Spleen (tissue), 11 donors: ENCODE measurements around the gene DEPDC7. TPM values are rescaled to one million over a fixed set of nuclear protein-coding genes. Genes with fewer than 3 reads are reported as not detected.

Source experiments
- DNase-seq: peaks from one replicate; pipeline ENCODE4 v3.0.0-alpha.2; 2020
- H3K27ac ChIP-seq, 8 donors: fragments of 200-600 bp; sonication (generic) in 7 of 8; 1 replicate in 4 of 8; 2 replicates in 4 of 8; pipeline versions ENCODE4 v1.5.0 to v1.8.0; 2016 to 2021; ENCODE audit warnings: inconsistent platforms in 4 of 8, mild to moderate bottlenecking in 4 of 8, moderate library complexity in 1 of 8
- H3K27me3 ChIP-seq, 7 donors: fragments of 200-600 bp; sonication (generic) in 6 of 7; replicated peaks in 1 of 7; 1 replicate in 4 of 7; 2 replicates in 3 of 7; pipeline versions ENCODE4 v1.5.0 to v1.8.0; 2016 to 2021; ENCODE audit warnings: inconsistent platforms in 3 of 7, mild to moderate bottlenecking in 1 of 7
- H3K36me3 ChIP-seq, 6 donors: fragments of 200-600 bp; sonication (generic) in 5 of 6; 1 replicate in 4 of 6; 2 replicates in 2 of 6; pipeline versions ENCODE4 v1.5.0 to v1.8.0; 2016 to 2021; ENCODE audit warnings: inconsistent platforms in 2 of 6
- H3K4me1 ChIP-seq, 6 donors: fragments of 200-600 bp; sonication (generic) in 5 of 6; 1 replicate in 3 of 6; 2 replicates in 3 of 6; pipeline versions ENCODE4 v1.5.0 to v1.8.0; 2016 to 2021; ENCODE audit warnings: inconsistent platforms in 3 of 6
- H3K4me3 ChIP-seq, 8 donors: fragments of 200-600 bp; sonication (generic) in 7 of 8; 1 replicate in 4 of 8; 2 replicates in 4 of 8; pipeline versions ENCODE4 v1.5.0 to v1.8.0; 2016 to 2021; ENCODE audit warnings: inconsistent platforms in 4 of 8, mild to moderate bottlenecking in 4 of 8, moderate library complexity in 2 of 8
- H3K9me3 ChIP-seq, 8 donors: fragments of 200-600 bp; sonication (generic) in 7 of 8; 1 replicate in 4 of 8; 2 replicates in 4 of 8; pipeline versions ENCODE4 v1.5.0 to v1.8.0; 2016 to 2021; ENCODE audit warnings: inconsistent platforms in 4 of 8
- POLR2A ChIP-seq, 3 donors: fragments of 450-650 bp; IDR thresholded peaks; one replicate each; pipeline ENCODE4 v1.5.1; 2017; ENCODE audit warnings: antibody characterized with exemption in 3 of 3, mild to moderate bottlenecking in 1 of 3
- POLR2AphosphoS5 ChIP-seq, 3 donors: sonication (generic); formaldehyde crosslinking; IDR thresholded peaks; one replicate each; pipeline ENCODE4 v1.5.1; 2017; ENCODE audit warnings: antibody characterized with exemption in 3 of 3
- WGBS, 5 donors: extraction: QIAGEN DNeasy Blood & Tissue Kit in 3 of 5; methylation state at CpG; one replicate each; pipeline versions ENCODE4 v1.1.5 to v1.1.7; 2013 to 2018; 5-methylcytosine and 5-hydroxymethylcytosine counted together
- intact Hi-C: fragments of 100-400 bp; cut with DNase I; formaldehyde crosslinking; loops from one replicate; pipeline ENCODE4 v1.15.0; 2023; ENCODE audit warnings: low total_unique reads
- polyA plus RNA-seq, 3 donors: library from polyadenylated mRNA; stranded (reverse); fragments of 200-250 nt; gene quantifications; one replicate each; pipeline ENCODE4 v1.2.1, GENCODE V29; 2013
- total RNA-seq, 7 donors: library from RNA; depleted of rRNA in 3 of 7; stranded (reverse); fragments of >200 nt in 3 of 7; fragmentation: NEBNext Ultra II Directional in 4 of 7; extraction: Animal tissue kit (Norgen Biotek cat#: 25700) in 4 of 7; gene quantifications; one replicate each; pipeline versions ENCODE4 v1.1.0 to v1.2.1, GENCODE V29; 2016 to 2021
- TF ChIP-seq, protein P1 (sequence below), 11 experiments: fragments of 200-600 bp in 7 of 11; fragments of 450-650 bp in 4 of 11; sonication (generic) in 4 of 11; IDR thresholded peaks in 8 of 11; conservative IDR thresholded peaks in 3 of 11; 1 replicate in 7 of 11; 2 replicates in 4 of 11; pipeline versions ENCODE4 v1.4.0 to v1.8.0; 2016 to 2021; ENCODE audit warnings: antibody characterized with exemption in 11 of 11, inconsistent platforms in 4 of 11, mild to moderate bottlenecking in 1 of 11
- donor health status: healthy with polysubstance abuse.
- donor health status: DM: no; HTN: no; CAD: no; lungs with moderate emphysema.
- donor health status: DM: no; HTN: no; CAD: no.
- donor health status: Bipolar disorder and iron deficiency.
- donor health status: healthy.
- donor health status: DM: no; HTN: no; CAD: no.
- donor health status: DM: yes; HTN: yes; CAD: no.

Gene DEPDC7
- total and polyA plus RNA-seq, 10 donors: 0.30 to 0.88 (median 0.54) TPM; not detected in 3

GRCh38 chr11:33001751-33002542 is 13.7 kb upstream of the DEPDC7 start:
- no peaks in the 10 kb centered on the region for H3K27me3 ChIP-seq
- intact Hi-C loops: no loop called here

GRCh38 chr11:33005175-33005574 is 10.5 kb upstream of the DEPDC7 start:
- Histone ChIP-seq H3K4me1 (no peaks in the 10 kb centered on the region), H3K4me3 (no peak overlapping the region), H3K36me3 (no peaks in the 10 kb centered on the region), H3K27me3 (no peaks in the 10 kb centered on the region), H3K27ac (no peak overlapping the region), H3K9me3 (no peaks in the 10 kb centered on the region)
- intact Hi-C loops: no loop called here
- DNase-seq: no peak
- TF ChIP-seq POLR2AphosphoS5 (IDR thresholded peaks at IDR 0.05) (no peak), POLR2A (IDR thresholded peaks at IDR 0.05) (no peak)
- TF ChIP-seq, protein P1, sequence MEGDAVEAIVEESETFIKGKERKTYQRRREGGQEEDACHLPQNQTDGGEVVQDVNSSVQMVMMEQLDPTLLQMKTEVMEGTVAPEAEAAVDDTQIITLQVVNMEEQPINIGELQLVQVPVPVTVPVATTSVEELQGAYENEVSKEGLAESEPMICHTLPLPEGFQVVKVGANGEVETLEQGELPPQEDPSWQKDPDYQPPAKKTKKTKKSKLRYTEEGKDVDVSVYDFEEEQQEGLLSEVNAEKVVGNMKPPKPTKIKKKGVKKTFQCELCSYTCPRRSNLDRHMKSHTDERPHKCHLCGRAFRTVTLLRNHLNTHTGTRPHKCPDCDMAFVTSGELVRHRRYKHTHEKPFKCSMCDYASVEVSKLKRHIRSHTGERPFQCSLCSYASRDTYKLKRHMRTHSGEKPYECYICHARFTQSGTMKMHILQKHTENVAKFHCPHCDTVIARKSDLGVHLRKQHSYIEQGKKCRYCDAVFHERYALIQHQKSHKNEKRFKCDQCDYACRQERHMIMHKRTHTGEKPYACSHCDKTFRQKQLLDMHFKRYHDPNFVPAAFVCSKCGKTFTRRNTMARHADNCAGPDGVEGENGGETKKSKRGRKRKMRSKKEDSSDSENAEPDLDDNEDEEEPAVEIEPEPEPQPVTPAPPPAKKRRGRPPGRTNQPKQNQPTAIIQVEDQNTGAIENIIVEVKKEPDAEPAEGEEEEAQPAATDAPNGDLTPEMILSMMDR (IDR thresholded peaks at IDR 0.05 in 8 of 11, conservative IDR thresholded peaks at IDR 0.05 in 3 of 11): no peak
- whole genome bisulfite sequencing, 5 donors: 42 to 69% (median 51%) methylated on average over 2 of the region's 2 CpGs

More at GRCh38 chr11:33001751-33002542, 13.7 kb upstream of the DEPDC7 start:
- H3K9me3 ChIP-seq: peaks cover 0 to 12% (median 0%) of the 10 kb centered on the region in 8 donors
- H3K4me1 ChIP-seq: no peaks in the 10 kb centered on the region
- H3K4me3 ChIP-seq: no peak overlapping the region
- 80 to 90% (median 87%) methylated on average over 8 of the region's 8 CpGs for WGBS, 5 donors
- H3K27ac ChIP-seq: no peak overlapping the region
- TF ChIP-seq POLR2AphosphoS5 (IDR thresholded peaks at IDR 0.05) (no peak), POLR2A (IDR thresholded peaks at IDR 0.05) (no peak)
- TF ChIP-seq, protein P1 (IDR thresholded peaks at IDR 0.05 in 8 of 11, conservative IDR thresholded peaks at IDR 0.05 in 3 of 11): no peak
- H3K36me3 ChIP-seq: no peaks in the 10 kb centered on the region
- DNase-seq: no peak

GRCh38 chr11:33006010-33006409 is 9.7 kb upstream of the DEPDC7 start:
- peaks cover 0 to 2% (median 0%) of the 10 kb centered on the region in 6 donors for H3K4me1 ChIP-seq
- intact Hi-C loops: no loop called here
- no peak for DNase-seq

DNA sequence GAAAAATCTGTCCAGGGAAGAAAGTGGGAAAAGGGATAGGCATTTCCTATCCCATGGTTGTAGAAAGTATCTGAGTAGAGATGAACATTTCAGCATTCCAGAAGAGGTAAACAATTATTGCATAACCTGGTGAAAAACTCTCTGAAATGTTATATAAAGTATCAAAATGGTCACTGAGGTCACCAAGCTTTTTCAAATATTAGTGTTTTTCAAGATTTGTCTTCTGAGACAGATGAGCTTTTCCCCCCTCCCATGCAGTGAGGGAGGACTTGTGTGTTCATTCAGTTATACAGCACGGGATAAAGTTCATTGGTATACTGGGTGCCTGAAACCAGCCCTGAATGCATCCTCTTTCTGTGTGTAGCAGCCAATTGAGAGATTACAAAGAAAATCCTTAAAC is 1.9 kb upstream of the DEPDC7 start:
- H3K27me3 ChIP-seq: peaks cover 0 to 36% (median 11%) of the 10 kb centered on the region in 7 donors
- TF ChIP-seq, protein P1 (IDR thresholded peaks at IDR 0.05 in 8 of 11, conservative IDR thresholded peaks at IDR 0.05 in 3 of 11): no peak
- TF ChIP-seq POLR2AphosphoS5 (IDR thresholded peaks at IDR 0.05) (no peak), POLR2A (IDR thresholded peaks at IDR 0.05) (no peak)
- H3K36me3 ChIP-seq: no peaks in the 10 kb centered on the region
- DNase-seq: no peak
- WGBS, 5 donors: 59 to 85% (median 65%) methylated on average over 1 of the region's 1 CpG
- no peaks in the 10 kb centered on the region for H3K9me3 ChIP-seq
- no peak overlapping the region for H3K27ac ChIP-seq
- H3K4me3 ChIP-seq: no peak overlapping the region
- H3K4me1 ChIP-seq: peaks cover 4 to 38% (median 22%) of the 10 kb centered on the region in 6 donors
- intact Hi-C loops: no loop called here

More at GRCh38 chr11:33006010-33006409, 9.7 kb upstream of the DEPDC7 start:
- Histone ChIP-seq H3K36me3 (no peaks in the 10 kb centered on the region), H3K4me3 (no peak overlapping the region), H3K9me3 (no peaks in the 10 kb centered on the region), H3K27ac (no peak overlapping the region), H3K27me3 (no peaks in the 10 kb centered on the region)
- TF ChIP-seq POLR2A (IDR thresholded peaks at IDR 0.05) (no peak), POLR2AphosphoS5 (IDR thresholded peaks at IDR 0.05) (no peak)
- TF ChIP-seq, protein P1 (IDR thresholded peaks at IDR 0.05 in 8 of 11, conservative IDR thresholded peaks at IDR 0.05 in 3 of 11): no peak
